Epidermal melanocyte (primary cell): ENCODE results near the gene HSP90B1.

Source experiments
- DNase-seq: peaks from one replicate; pipeline ENCODE4 v3.0.0; 2011; ENCODE audit warnings: low spot score; ENCODE audit not compliant: insufficient read length

Gene HSP90B1

GRCh38 chr12:103929046-103929783, 995 bp upstream of the HSP90B1 start:
- DNase-seq = peak; percentile 82

- no peak for DNase-seq
These were observed 501 bp upstream of the HSP90B1 start for GRCh38 chr12:103929784-103930033.

GRCh38 chr12:103930787-103931735, 851 bp downstream of the HSP90B1 start:
- no peak for DNase-seq

DNA sequence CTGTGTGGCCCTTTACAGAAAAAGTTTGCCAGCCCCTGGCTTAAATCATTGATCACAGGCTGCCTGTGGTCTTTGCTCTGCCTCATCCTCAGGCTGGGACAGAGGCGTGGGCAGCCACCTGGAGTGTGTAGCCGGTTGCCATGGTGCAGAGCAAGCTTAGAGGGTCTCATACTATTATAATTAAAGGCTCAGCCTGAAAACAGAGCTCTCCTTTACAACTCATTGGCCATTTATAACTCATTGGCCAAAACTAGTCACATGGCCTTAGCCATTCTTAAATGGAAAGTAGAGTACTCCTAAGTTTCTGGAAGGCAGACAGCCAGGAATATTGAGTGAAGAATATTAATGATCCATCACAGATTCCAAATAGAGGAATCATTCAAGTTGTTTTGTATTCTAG, 3.0 kb downstream of the HSP90B1 start:
- DNase-seq = no peak

- DNase-seq = no peak
These were observed 6.5 kb downstream of the HSP90B1 start for GRCh38 chr12:103936679-103937078.

DNA sequence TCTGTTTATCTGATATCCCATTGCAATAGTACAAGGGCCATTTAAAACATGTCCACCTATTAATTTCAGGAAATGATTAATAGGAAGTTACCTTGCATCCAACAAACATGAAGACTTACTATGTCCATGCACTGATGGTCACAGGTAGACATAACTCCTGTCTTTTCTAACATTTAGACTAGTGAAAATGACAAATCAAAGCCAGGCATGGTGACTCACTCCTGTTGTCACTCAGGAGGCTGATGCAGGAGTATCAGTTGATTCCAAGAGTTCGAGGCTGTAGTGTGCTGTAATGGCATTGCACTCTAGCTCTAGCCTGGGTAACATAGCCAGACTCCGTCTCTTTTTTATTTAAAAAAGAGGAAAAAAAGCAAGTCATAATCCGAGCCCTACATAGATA, 14.8 kb downstream of the HSP90B1 start:
- no peak for DNase-seq

DNA sequence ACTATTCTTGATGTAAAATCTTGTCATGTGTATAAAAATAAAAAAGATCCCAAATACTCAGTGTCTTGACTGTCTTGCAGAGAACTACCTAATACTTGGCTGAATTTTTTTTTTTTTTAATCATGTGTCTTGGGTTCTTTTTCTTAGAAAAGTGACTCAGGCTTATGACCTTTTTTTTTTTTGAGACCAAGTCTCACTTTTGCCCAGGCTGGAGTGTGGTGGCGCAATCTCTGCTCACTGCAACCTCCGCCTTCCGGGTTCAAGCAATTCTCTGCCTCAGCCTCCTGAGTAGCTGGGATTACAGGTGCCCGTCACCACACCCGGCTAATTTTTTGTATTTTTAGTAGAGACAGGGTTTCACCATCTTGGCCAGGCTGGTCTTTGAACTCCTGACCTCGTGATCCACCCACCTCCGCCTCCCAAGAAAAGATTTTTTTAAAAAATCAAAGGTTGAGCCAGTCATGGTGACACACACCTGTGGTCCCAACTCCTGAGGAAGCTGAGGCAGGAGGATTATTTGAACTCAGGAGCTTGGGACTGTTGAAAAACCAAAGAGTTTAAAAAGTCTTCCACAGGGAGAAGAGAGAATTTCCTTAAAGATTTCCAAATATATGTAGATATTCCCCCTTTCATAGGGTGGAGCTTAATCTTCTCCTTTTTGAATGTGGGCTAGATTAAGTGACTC, 17.8 kb downstream of the HSP90B1 start:
- no peak for DNase-seq

DNA sequence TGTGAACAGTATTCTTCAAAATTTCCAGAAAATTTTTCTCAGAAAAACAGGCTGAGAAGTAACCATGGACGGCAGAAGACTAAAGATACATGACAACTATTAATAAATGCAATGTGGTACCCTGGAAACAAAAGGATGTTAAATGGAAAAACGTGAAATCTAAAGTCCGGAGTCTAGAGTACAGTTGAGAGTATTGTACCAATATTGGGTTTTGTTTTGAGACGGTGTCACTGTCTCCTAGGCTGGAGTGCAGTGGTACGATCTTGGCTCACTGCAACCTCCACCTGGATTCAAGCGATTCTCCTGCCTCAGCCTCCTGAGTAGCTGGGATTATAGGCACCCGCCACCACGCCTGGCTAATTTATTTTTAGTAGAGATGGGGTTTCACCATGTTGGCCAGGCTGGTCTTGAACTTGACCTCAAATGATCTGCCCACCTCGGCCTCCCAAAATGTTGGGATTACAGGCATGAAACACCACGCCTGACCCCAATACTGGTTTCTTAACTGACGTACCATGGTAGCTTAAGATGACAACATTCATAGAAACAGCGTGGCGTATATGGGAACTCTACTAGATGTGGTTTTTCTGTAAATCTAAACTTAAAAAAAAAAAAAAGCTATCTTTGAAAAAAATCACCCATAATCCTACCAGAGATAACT, 18.7 kb downstream of the HSP90B1 start:
- DNase-seq = no peak

DNA sequence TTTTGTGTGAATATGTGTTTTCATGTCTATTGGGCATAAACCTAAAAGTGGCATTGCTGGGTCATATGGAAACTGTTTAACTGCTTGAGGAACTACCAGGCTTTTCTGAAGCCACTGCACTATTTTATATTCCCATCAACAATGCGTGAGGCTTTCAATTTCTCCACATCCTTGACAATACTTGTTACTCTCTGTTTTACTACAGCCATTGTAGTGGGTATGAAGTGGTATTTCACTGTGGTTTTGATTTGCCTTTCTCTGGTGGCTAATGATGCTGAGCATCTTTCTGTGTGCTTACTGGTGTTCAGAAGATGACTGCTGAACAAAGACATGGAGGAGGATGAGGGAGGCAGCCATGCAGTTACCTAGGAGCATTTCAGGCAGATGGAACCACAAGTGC, 22.3 kb downstream of the HSP90B1 start:
- DNase-seq = no peak

GRCh38 chr12:103955811-103956508, 25.8 kb downstream of the HSP90B1 start:
- no peak for DNase-seq

- no peak for DNase-seq
These were observed 26.4 kb downstream of the HSP90B1 start for GRCh38 chr12:103956509-103957027.

- no peak for DNase-seq
These were observed 27.7 kb downstream of the HSP90B1 start for GRCh38 chr12:103957865-103958388.

GRCh38 chr12:103958621-103959020, 28.4 kb downstream of the HSP90B1 start:
- DNase-seq = no peak

DNA sequence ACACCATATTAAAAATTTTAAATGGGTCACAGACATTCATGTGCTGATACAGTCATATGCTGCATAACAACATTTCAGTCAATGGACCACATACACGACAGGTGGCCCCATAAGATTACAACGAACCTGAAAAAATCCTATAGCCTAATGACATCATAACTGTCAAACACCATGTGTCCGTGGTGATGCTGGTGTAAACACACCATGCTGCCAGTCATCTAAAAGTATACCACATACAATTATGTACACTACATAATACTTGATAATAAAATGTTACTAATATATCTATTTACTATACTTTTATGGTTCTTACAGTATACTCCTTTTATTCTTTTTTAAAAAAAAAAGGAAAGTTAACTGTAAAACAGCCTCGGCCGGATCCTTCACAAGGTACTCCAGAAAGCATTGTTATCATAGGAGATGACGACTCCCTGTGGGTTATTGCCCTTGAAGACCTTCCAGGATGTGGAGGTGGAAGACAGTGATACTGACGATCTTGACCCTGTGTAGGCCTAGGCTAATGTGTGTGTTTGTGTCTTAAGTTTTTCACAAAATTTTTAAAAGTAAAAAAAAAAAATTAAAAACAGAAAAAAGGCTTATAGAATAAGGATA, 30.5 kb downstream of the HSP90B1 start:
- DNase-seq = no peak

- no peak for DNase-seq
These were observed 32.3 kb downstream of the HSP90B1 start for GRCh38 chr12:103962493-103962892.

DNA sequence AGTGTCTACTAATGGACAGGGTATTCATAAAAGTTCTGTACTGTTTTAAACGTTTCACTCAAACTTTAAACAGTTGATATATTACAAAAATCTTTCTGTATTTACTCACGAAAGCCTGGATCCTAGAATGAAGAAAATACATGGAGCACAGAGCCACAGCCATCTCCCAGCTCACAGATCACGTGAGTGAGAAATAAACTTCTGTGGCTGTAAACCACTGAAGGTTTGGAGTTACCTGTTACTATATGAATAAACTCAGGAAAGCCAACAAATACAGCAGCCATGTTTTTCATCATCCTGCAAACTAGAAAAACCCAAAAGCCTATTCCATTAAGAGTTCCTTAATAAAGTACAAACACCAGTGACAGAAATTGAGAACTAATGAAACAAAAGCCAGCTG, 34.6 kb downstream of the HSP90B1 start:
- no peak for DNase-seq

- no peak for DNase-seq
These were observed 35.0 kb downstream of the HSP90B1 start for GRCh38 chr12:103965255-103965589.

- DNase-seq = peak; percentile 83
These were observed 35.6 kb downstream of the HSP90B1 start, which contains the start of gene TDG for GRCh38 chr12:103965590-103966504. Gene TDG (plus strand): TSS chr12:103965872. CDS start chr12:103966038, 166 bp downstream.

- no peak for DNase-seq
These were observed 36.5 kb downstream of the HSP90B1 start for GRCh38 chr12:103966736-103967135.
